Activated CD4-positive, alpha-beta T cell treated with anti-CD3 and anti-CD28 coated beads, Interleukin-2, amount 10 ng/mL, durations not matched to agents 7 days and 5 days (primary cell): Measurements from ENCODE around the gene DAD1. TPM values are rescaled to one million over a fixed set of nuclear protein-coding genes. Genes with fewer than 3 reads are reported as not detected.
A peak's percentile ranks its signal among the peaks of the same experiment; 100 is the strongest.
"Not testable (repeated sequence)": the region's sequence is repeated elsewhere in the genome, so short reads cannot be mapped to it uniquely, and the experiment has no call there.

Experiments
- CTCF ChIA-PET: fragments of 350-600 bp; sonication (Branson Sonifier 250); formaldehyde crosslinking; loops from one replicate; lab custom pipeline; 2021; ENCODE audit warnings: antibody characterized with exemption; lab: Charles Lee
- POLR2A ChIA-PET: fragments of 350-600 bp; sonication (Branson Sonifier 250); formaldehyde crosslinking; loops from one replicate; lab custom pipeline; 2021; ENCODE audit warnings: antibody characterized with exemption; lab: Charles Lee
- DNase-seq: peaks from one replicate; pipeline ENCODE4 v3.0.0-alpha.2; 2020
- H3K27ac Mint-ChIP-seq: one replicate; pipeline ENCODE4 v1.8.0; 2021; ENCODE audit warnings: mild to moderate bottlenecking, moderate library complexity, mixed read lengths
- H3K27me3 Mint-ChIP-seq: one replicate; pipeline ENCODE4 v1.8.0; 2021; ENCODE audit warnings: mixed read lengths
- H3K36me3 Mint-ChIP-seq: one replicate; pipeline ENCODE4 v1.8.0; 2021; ENCODE audit warnings: low read depth, mixed read lengths
- H3K4me1 Mint-ChIP-seq: one replicate; pipeline ENCODE4 v1.8.0; 2021; ENCODE audit warnings: mixed read lengths
- H3K4me3 Mint-ChIP-seq: one replicate; pipeline ENCODE4 v1.8.0; 2021; ENCODE audit warnings: mild to moderate bottlenecking, moderate library complexity, mixed read lengths
- H3K9me3 Mint-ChIP-seq: one replicate; pipeline ENCODE4 v1.8.0; 2021; ENCODE audit warnings: mixed read lengths
- total RNA-seq, 2 experiments: library from RNA; stranded (reverse); gene quantifications; one replicate each; pipeline ENCODE4 v1.2.3, GENCODE V29; 2021

DAD1 gene
- total RNA-seq = 100 to 1,000 TPM; 169 to 233 TPM

DNA sequence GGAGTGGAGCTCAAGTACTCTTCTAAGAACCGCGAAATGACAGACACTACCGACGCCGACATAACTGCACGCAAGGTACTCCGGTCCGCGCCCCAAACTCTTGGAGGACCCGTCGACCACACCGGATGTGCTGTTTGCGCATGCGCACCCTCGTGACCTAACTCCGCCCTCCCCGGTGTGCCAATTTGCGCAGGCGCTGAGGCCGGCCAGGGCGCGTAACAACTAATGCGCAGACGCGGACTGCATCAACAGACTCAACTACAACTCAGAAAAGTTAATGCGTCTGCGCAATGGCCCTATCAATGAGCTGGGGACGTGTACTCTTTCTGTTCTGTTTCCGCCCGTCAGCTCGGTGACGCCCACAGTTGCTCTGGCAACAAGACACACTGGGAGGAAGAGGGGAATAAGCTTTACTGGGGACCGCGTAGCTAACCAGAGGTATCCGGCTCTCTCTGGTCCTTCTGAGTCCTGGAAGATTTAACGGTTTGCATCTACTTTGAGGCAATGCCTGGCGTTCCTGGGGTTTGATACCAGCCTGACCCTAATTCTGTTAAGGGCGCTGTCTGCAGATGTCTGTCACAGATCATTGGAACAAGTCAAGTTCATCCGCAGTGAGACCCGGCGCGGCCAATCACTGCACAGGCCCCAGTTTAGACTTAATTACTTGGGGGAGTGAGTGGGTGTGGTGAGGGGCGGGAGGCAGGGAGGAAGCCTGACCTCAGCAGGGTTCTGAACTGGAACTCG, at the start of gene DAD1:
TSS of gene DAD1 (minus strand) at position 129 of the 744 bp plus-strand sequence. CDS start at position 62, 67 bp downstream.
- ChIA-PET POLR2A (interaction anchor here (0.5 to 1.3 kb wide), 6 partner anchors 19 to 507 kb away, joined by 3 to 4 read pairs (median 3); no protein-coding TSS in a partner anchor), CTCF (interaction anchor here (0.6 to 11.7 kb wide), 21 partner anchors 9 to 674 kb away, joined by 3 to 124 read pairs (median 4); partner anchors contain the start of genes ABHD4, OXA1L and REM2)
- Mint-ChIP-seq H3K9me3 (no peaks in the 10 kb centered on the region), H3K36me3 (peaks cover 31% of the 10 kb centered on the region), H3K27ac (peak within 1 kb of the TSS; percentile 98), H3K4me1 (peaks cover 59% of the 10 kb centered on the region), H3K27me3 (peaks cover 1% of the 10 kb centered on the region), H3K4me3 (peak within 1 kb of the TSS; percentile 95)
- peak; percentile 100 for DNase-seq

DNA sequence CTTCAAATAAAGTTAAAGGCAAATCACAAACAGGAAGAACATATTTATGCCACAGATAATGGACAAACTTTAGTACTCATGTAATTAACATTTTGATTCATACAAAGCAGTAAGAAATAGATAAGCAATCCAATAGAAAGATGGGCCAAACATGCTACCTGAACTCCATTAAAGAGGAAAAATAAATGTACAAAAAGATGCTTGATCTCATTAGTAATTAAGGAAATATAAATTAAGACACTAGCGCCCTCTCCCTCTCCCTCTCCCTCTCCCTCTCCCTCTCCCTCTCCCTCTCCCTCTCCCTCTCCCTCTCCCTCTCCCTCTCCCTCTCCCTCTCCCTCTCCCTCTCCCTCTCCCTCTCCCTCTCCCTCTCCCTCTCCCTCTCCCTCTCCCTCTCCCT, 47.0 kb upstream of the DAD1 start:
- ChIA-PET CTCF (interaction anchor here (0.5 to 0.6 kb wide), 2 partner anchors 376 to 957 kb away, joined by 3 read pairs; no protein-coding TSS in a partner anchor), POLR2A (interaction anchor here (0.5 kb wide), 1 partner anchor 93 kb away, joined by 3 read pairs; no protein-coding TSS in a partner anchor)
- not testable (repeated sequence) for H3K27ac Mint-ChIP-seq, H3K4me3 Mint-ChIP-seq, H3K27me3 Mint-ChIP-seq, H3K36me3 Mint-ChIP-seq, DNase-seq, H3K4me1 Mint-ChIP-seq, H3K9me3 Mint-ChIP-seq

DNA sequence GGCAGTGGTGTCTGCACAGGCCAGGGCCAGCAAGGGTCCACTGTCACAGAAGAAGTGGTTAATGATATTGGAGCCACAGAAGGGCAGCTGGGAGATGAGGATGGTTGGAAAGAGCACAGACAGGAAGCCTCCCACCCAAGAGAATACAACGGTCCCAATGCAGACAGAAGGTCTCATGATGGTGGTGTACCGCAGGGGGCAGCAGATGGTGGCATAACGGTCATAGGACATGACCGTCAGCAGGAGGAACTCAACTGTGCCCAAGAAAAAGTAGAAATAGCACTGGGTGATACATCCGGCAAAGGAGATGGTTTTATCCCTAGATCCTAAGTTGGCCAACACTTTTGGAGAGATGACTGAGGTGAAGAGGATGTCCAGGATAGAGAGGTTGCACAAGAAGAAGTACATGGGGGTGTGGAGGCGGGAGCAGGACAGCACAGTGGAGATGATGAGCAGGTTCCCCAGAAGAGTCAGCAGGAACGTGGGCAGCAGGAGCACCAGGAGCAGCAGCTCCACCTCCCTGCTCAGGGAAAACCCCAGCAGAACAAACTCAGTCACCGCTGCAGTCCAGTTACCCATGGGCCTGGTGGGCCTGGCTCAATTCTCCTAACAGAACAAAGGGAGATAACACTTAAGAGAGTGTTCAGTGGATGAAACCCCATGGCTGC, 45.3 kb upstream of the DAD1 start:
- ChIA-PET CTCF (no interaction called here), POLR2A (no interaction called here)
- Mint-ChIP-seq H3K36me3 (no peaks in the 10 kb centered on the region), H3K4me3 (no peak overlapping the region), H3K9me3 (peaks cover 10% of the 10 kb centered on the region), H3K4me1 (no peaks in the 10 kb centered on the region), H3K27ac (no peak overlapping the region), H3K27me3 (peaks cover 10% of the 10 kb centered on the region)
- no peak for DNase-seq

DNA sequence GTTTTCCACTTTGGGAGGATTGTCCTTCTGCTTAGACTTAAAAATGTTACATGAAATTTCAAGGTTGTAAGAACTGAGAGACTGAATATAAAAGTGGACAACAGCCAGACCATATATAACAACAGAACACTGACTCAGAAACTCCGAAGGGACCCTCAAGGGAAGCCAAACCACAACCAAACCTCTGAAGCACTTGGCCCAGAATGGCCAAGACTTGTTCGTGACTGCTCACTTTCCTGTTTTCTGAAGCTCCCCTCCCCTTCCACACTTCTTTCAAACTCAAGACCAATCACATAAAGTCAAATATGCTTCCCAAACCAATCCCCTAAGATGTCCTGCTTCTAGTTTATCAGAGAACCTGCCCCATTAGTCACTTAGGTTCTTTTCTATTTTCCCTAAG, 41.5 kb upstream of the DAD1 start:
- ChIA-PET CTCF (no interaction called here), POLR2A (no interaction called here)
- Mint-ChIP-seq H3K9me3 (peaks cover 10% of the 10 kb centered on the region), H3K27ac (no peak overlapping the region), H3K36me3 (no peaks in the 10 kb centered on the region), H3K4me3 (no peak overlapping the region), H3K4me1 (no peaks in the 10 kb centered on the region), H3K27me3 (peaks cover 10% of the 10 kb centered on the region)
- DNase-seq = no peak

DNA sequence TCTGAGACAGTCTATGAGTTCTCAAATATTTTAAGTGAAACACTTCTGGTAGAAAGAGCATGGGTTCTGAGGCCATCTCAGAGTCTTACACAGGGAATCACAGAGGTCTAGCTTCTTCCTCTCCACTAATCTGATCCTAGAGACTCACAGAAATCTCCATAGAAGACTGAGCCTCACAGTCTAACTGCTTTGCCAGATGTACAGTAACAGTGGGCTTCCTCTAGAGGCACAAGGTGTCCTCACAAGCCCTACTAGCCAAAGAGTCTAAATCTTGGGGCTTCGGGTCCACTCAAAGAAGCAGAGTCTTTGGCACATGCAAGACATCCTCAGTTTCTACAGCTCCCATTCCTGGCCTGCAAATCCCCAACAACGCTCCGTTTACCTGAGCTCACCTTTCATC, 41.0 kb upstream of the DAD1 start:
- ChIA-PET CTCF (no interaction called here), POLR2A (no interaction called here)
- peaks cover 10% of the 10 kb centered on the region for H3K9me3 Mint-ChIP-seq
- no peak for DNase-seq
- H3K36me3 Mint-ChIP-seq = no peaks in the 10 kb centered on the region
- H3K27ac Mint-ChIP-seq = no peak overlapping the region
- no peaks in the 10 kb centered on the region for H3K4me1 Mint-ChIP-seq
- H3K27me3 Mint-ChIP-seq = peaks cover 10% of the 10 kb centered on the region
- no peak overlapping the region for H3K4me3 Mint-ChIP-seq

DNA sequence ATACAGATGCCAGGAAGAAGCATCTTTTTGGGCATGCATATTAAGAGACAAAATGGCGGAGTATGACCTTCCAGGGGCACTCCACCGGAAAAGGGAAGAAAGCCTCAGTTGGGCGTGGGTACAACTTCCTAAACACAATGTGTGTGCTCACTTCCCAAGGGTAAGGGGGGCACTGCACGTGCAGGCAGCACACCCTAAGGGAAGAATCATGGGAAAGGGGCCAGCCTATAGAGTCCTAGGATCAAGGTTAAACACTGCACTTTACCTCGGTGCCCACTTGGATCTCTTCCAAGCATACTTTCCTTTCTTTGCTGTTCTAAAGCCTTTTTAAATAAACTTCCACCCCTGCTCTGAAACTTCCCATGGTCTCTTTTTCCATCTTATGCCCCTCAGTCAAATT, 40.3 kb upstream of the DAD1 start:
- Mint-ChIP-seq H3K27me3 (peaks cover 9% of the 10 kb centered on the region), H3K36me3 (no peaks in the 10 kb centered on the region), H3K27ac (no peak overlapping the region), H3K4me3 (no peak overlapping the region), H3K4me1 (no peaks in the 10 kb centered on the region), H3K9me3 (peaks cover 10% of the 10 kb centered on the region)
- ChIA-PET CTCF (no interaction called here), POLR2A (no interaction called here)
- DNase-seq = no peak

DNA sequence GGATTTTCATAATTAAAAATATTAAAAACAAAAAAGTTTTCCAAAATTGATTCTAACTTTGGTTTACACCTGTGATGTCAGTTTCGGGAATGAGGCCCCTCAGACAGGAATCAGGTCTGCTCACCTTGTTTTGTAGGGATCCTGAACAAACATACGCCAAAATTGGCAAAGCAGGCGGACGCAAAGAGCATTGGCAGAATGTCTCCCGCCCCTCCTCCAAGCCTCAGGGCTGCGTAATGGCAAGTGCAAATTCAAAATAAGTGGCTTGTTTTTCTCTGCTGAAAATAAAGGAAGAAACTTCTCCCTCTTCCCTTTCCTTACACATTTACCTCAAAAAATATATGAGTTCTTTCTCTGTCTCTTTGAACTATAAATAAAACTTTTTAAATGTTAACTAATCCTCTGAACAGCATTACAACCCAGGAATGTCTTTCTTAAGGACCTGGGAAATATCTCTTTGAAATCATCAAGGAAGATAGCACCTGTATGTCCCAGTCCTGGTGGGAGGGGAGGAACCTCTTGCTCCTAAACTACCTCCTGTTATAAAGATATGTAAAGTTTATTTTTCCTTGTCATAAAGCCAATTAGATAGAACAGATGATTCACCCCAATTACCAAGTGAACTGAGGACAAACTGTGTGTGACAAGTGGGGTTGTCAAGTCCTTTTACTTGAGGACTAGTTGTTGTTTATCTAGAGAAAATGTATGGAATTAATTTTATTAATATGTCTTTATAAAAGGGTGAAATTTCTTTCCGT, 38.7 kb upstream of the DAD1 start:
- H3K9me3 Mint-ChIP-seq = peaks cover 10% of the 10 kb centered on the region

DNA sequence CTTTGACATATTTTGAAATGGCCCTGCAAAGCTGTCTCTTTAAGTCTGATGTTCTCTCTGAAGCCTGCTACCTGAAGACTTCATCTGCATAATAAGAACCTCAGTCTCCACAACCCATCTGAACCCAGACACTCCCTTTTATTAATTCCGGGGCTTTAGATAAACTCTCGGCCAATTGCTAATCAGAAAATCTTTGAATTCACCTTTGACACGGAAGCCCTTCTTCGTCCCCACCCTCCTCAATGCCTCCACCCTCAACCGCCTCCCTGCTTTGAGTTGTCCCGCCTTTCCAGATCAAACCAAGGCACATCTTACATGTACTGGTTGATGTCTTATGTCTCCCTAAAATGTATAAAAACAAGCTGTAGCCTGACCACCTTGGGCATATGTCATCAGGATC, 37.6 kb upstream of the DAD1 start:
- no peak for DNase-seq
- H3K4me3 Mint-ChIP-seq = no peak overlapping the region
- peaks cover 7% of the 10 kb centered on the region for H3K9me3 Mint-ChIP-seq
- no peaks in the 10 kb centered on the region for H3K36me3 Mint-ChIP-seq
- H3K4me1 Mint-ChIP-seq = peaks cover 2% of the 10 kb centered on the region
- peaks cover 6% of the 10 kb centered on the region for H3K27me3 Mint-ChIP-seq
- ChIA-PET POLR2A (no interaction called here), CTCF (interaction anchor here (0.6 to 0.9 kb wide), 2 partner anchors 70 to 228 kb away, joined by 3 to 4 read pairs; no protein-coding TSS in a partner anchor)
- no peak overlapping the region for H3K27ac Mint-ChIP-seq

More for the DNA sequence above, 38.7 kb upstream of the DAD1 start:
- Mint-ChIP-seq H3K4me3 (no peak overlapping the region), H3K27ac (no peak overlapping the region), H3K27me3 (peaks cover 10% of the 10 kb centered on the region), H3K36me3 (no peaks in the 10 kb centered on the region), H3K4me1 (peaks cover 2% of the 10 kb centered on the region)
- no peak for DNase-seq
- ChIA-PET CTCF (no interaction called here), POLR2A (no interaction called here)

DNA sequence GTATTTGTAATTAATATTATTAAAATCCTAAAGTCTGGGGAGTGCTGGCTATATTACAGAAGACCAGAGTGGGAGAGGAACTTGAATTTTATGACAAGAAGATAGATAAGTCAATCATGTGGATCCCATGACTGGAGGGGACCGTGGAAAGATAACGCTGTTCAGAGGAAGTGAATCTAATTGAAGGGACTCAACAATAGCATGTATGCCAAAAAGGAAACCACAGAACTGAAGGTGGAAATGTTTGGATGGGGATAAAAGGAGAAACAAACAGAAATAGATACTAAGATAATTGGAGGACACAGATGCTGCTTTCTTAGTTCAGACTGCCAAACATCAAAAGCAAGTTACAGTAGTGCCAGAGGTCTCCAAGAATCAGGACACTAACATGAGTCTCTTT, 34.0 kb upstream of the DAD1 start:
- Mint-ChIP-seq H3K4me1 (peaks cover 2% of the 10 kb centered on the region), H3K27me3 (peaks cover 2% of the 10 kb centered on the region), H3K4me3 (no peak overlapping the region), H3K27ac (no peak overlapping the region), H3K36me3 (no peaks in the 10 kb centered on the region), H3K9me3 (no peaks in the 10 kb centered on the region)
- CTCF ChIA-PET = interaction anchor here (1.2 kb wide), 1 partner anchor 12 kb away, joined by 3 read pairs; no protein-coding TSS in a partner anchor
- no peak for DNase-seq
- POLR2A ChIA-PET = no interaction called here

DNA sequence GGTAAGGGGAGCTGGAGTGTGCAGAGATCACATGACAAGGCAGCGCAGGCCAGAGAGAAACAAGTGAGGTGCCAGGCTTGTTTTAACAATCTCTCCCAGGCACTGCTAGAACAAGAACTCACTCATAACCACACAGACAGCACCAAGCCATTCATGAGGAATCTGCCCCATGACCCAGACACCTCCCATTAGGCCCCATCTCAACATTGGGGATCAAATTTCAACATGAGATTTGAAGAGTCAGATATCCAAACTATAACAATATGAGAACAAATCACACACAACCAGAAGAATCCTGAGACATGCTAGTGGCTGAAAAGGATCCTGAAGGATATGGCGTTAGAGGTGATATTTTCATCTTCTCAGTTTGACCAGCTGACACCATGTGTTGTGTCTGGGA, 33.2 kb upstream of the DAD1 start:
- POLR2A ChIA-PET = no interaction called here
- CTCF ChIA-PET = no interaction called here
- no peaks in the 10 kb centered on the region for H3K9me3 Mint-ChIP-seq
- peaks cover 2% of the 10 kb centered on the region for H3K4me1 Mint-ChIP-seq
- H3K27me3 Mint-ChIP-seq = peaks cover 2% of the 10 kb centered on the region
- no peak for DNase-seq
- no peak overlapping the region for H3K4me3 Mint-ChIP-seq
- no peak overlapping the region for H3K27ac Mint-ChIP-seq
- H3K36me3 Mint-ChIP-seq = no peaks in the 10 kb centered on the region

DNA sequence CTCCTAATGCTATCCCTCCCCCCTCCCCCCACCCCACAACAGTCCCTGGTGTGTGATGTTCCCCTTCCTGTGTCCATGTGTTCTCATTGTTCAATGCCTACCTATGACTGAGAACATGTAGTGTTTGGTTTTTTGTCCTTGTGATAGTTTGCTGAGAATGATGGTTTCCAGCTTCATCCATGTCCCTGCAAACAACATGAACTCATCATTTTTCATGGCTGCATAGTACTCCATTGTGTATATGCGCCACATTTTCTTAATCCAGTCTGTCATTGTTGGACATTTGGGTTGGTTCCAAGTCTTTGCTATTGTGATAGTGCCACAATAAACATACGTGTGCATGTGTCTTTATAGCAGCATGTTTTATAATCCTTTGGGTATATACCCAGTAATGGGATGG, 26.7 kb upstream of the DAD1 start:
- H3K27ac Mint-ChIP-seq, H3K27me3 Mint-ChIP-seq, H3K4me3 Mint-ChIP-seq, POLR2A ChIA-PET, DNase-seq, H3K36me3 Mint-ChIP-seq, H3K4me1 Mint-ChIP-seq, CTCF ChIA-PET, H3K9me3 Mint-ChIP-seq: not testable (repeated sequence)

DNA sequence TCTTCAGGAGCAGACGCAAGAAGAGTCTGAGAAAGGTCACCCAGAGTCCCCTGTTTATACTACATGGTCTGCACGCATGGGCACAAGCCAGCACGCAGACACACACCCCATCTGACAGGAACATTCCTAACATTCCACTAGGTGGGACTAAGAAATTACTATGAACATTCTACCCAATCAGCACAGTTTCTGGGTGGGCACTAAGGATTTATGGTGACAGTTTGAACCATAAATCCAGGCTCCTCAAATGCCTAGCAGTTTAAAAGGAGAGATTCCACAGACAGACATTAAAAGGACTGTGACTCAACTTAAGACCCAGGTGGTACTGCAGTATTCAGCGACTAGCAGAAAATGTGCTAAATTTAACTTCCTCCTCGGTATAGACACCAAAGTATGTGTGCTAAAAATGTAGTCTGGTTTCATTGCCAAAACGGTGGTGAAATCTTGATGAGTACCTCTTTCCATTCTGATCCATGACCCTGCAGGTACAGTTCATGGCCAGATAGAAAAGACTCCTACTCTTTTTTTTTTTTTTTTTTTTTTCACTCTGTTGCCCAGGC, 25.3 kb upstream of the DAD1 start:
- H3K9me3 Mint-ChIP-seq = no peaks in the 10 kb centered on the region
- no peaks in the 10 kb centered on the region for H3K4me1 Mint-ChIP-seq
- H3K4me3 Mint-ChIP-seq = no peak overlapping the region
- POLR2A ChIA-PET = no interaction called here
- H3K27me3 Mint-ChIP-seq = no peaks in the 10 kb centered on the region
- no peak for DNase-seq
- CTCF ChIA-PET = interaction anchor here (1.5 to 1.7 kb wide), 2 partner anchors 15 to 25 kb away, joined by 4 read pairs; partner anchors contain the start of gene DAD1
- H3K36me3 Mint-ChIP-seq = peaks cover 13% of the 10 kb centered on the region
- H3K27ac Mint-ChIP-seq = no peak overlapping the region
